Coronary artery (tissue), 2 donors: ENCODE data around the gene ANKRD13D.

Experiments used
- DNase-seq: peaks from one replicate; pipeline ENCODE4 v3.0.0-alpha.2; 2017; ENCODE audit warnings: low spot score
- H3K27ac ChIP-seq, 2 donors: fragments of 200-600 bp; sonication (generic); one replicate each; pipeline ENCODE4 v1.5.1; 2016 to 2019
- H3K4me3 ChIP-seq: fragments of 200-600 bp; sonication (generic); 2 replicates; pipeline ENCODE4 v1.5.1; 2016; ENCODE audit warnings: mild to moderate bottlenecking, moderate library complexity
- CTCF ChIP-seq: fragments of 200-600 bp; sonication (generic); IDR thresholded peaks from one replicate; pipeline ENCODE4 v1.5.1; 2019; ENCODE audit warnings: antibody characterized with exemption

Gene ANKRD13D

GRCh38 chr11:67247946-67248550, 41.1 kb upstream of the ANKRD13D start:
- Histone ChIP-seq H3K4me3 (no peak overlapping the region), H3K27ac (no peak overlapping the region)
- no peak for TF ChIP-seq CTCF

GRCh38 chr11:67248653-67249052, 40.5 kb upstream of the ANKRD13D start:
- no peak for TF ChIP-seq CTCF
- DNase-seq, result no peak
- Histone ChIP-seq H3K4me3 (no peak overlapping the region), H3K27ac (no peak overlapping the region)

More at GRCh38 chr11:67247946-67248550, 41.1 kb upstream of the ANKRD13D start:
- no peak for DNase-seq

- DNase-seq, result no peak
- no peak for TF ChIP-seq CTCF
- no peak overlapping the region for H3K4me3 ChIP-seq
- H3K27ac ChIP-seq, result no peak overlapping the region
Observed at GRCh38 chr11:67250059-67251043, 38.8 kb upstream of the ANKRD13D start.

DNA sequence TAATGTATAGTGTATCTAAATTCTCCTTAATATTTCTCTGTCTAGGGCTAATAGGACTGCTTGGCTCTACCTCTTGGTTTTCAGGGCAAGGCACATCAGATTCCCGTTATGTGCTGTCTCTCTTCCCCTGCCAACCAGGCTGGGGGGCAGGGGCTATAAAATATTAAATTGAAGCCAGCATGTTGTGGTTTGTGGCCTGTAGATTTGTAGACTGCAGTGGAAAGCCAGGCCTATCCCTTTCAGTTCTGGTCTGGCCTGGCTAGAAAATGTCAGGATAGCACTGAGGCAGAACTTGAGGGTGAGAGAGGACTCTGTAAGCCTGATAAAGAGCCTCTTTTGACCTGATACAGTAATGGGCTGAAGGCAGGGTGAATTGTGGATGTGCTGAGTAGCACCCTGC, 37.3 kb upstream of the ANKRD13D start:
- TF ChIP-seq CTCF, result no peak
- no peak for DNase-seq
- Histone ChIP-seq H3K4me3 (no peak overlapping the region), H3K27ac (no peak overlapping the region)

DNA sequence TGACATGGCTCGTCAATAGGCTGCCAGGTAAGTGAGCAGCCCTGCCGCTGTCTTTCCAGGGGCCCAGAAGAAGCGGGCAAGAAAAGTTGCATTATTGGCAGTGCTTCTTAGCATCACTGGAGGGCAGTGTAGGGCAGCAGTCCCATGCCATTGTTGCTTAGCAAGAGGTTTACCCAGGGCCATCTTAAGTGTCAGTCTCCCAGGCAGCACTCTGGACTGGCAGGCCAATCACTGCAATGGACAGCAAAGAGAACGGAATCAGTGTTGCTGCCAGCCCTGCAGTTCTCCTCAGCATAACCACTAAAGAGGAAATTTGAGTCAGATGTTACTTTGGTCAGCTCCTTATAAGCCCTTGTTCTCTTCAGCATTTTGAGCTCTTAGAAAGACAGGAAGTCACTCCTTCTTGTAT, 36.3 kb upstream of the ANKRD13D start:
- no peak for DNase-seq
- no peak for TF ChIP-seq CTCF
- Histone ChIP-seq H3K27ac (no peak overlapping the region), H3K4me3 (no peak overlapping the region)

DNA sequence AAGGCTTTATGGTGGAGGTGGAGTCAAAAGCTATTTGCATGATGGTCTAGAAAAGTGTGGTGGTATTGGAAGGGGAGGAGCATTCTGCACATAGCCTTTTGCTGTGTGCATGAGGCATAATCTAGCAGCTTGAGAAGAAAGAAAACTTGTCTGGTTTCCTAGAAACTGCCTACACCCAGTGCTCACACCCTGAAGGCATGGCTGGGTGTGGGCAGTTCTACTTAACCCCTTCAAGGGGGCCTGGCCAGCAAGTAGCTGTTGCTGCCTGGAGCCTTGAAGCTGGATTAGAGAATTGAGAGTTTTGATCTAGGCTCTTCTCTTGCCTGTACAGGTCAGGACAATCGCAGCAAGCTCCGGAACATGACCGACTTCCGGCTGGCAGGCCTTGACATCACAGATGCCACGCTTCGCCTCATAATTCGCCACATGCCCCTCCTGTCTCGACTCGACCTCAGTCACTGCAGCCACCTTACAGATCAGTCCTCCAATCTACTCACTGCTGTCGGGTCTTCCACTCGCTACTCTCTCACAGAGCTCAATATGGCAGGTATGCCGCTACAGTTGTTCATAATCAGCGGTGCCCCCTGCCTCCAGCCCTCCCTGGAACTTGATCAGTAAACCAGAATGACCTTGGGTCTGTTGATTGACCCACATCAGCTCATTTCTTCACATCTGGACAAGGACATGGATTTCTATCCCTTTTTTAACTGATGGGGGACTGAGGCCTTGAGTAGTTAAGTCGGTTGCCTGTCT, 35.1 kb upstream of the ANKRD13D start:
- no peak for TF ChIP-seq CTCF
- no peak overlapping the region for H3K27ac ChIP-seq
- H3K4me3 ChIP-seq, result no peak overlapping the region
- DNase-seq, result no peak
